AG09309 (cell line): Measurements from ENCODE around the gene ACAD11.
"Not testable (repeated sequence)": the region's sequence is repeated elsewhere in the genome, so short reads cannot be mapped to it uniquely, and the experiment has no call there.

Experiments used
- DNase-seq: peaks from one replicate; pipeline ENCODE4 v3.0.0-alpha.2; 2010; ENCODE audit warnings: low read depth
- H3K4me3 ChIP-seq: 2 replicates; pipeline ENCODE4 v1.5.1; 2011; ENCODE audit warnings: mild to moderate bottlenecking, low read depth, low read length, moderate library complexity; ENCODE audit not compliant: control insufficient read depth
- TF ChIP-seq, protein P1 (sequence below): IDR thresholded peaks from 2 replicates; pipeline ENCODE4 v1.5.1; 2011; ENCODE audit warnings: mild to moderate bottlenecking, low read depth, low read length, inconsistent platforms; ENCODE audit not compliant: insufficient read depth, control insufficient read depth; ENCODE audit errors: missing control alignments

Gene ACAD11

DNA sequence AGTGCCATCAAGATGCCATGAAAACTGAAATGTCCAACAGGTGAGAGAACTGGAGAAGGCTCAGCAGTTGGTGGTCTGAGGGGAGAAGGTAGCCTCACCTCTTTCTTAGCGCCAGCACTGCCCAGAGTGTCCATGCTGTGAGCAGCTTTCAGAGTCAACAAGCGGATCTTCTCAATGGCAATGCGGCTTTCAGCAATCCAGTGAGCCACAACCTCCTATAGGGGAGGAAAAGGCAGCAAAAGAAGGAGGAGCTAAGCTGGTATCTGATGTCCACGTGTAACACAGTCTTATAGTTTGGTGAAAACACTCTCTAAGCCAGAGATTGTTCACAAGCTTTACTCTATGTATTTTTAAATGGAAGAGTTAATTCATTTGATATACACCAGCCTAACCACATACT is 98.6 kb downstream of the ACAD11 start:
- TF ChIP-seq, protein P1, sequence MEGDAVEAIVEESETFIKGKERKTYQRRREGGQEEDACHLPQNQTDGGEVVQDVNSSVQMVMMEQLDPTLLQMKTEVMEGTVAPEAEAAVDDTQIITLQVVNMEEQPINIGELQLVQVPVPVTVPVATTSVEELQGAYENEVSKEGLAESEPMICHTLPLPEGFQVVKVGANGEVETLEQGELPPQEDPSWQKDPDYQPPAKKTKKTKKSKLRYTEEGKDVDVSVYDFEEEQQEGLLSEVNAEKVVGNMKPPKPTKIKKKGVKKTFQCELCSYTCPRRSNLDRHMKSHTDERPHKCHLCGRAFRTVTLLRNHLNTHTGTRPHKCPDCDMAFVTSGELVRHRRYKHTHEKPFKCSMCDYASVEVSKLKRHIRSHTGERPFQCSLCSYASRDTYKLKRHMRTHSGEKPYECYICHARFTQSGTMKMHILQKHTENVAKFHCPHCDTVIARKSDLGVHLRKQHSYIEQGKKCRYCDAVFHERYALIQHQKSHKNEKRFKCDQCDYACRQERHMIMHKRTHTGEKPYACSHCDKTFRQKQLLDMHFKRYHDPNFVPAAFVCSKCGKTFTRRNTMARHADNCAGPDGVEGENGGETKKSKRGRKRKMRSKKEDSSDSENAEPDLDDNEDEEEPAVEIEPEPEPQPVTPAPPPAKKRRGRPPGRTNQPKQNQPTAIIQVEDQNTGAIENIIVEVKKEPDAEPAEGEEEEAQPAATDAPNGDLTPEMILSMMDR, result no peak
- DNase-seq, result no peak
- H3K4me3 ChIP-seq, result no peak overlapping the region

DNA sequence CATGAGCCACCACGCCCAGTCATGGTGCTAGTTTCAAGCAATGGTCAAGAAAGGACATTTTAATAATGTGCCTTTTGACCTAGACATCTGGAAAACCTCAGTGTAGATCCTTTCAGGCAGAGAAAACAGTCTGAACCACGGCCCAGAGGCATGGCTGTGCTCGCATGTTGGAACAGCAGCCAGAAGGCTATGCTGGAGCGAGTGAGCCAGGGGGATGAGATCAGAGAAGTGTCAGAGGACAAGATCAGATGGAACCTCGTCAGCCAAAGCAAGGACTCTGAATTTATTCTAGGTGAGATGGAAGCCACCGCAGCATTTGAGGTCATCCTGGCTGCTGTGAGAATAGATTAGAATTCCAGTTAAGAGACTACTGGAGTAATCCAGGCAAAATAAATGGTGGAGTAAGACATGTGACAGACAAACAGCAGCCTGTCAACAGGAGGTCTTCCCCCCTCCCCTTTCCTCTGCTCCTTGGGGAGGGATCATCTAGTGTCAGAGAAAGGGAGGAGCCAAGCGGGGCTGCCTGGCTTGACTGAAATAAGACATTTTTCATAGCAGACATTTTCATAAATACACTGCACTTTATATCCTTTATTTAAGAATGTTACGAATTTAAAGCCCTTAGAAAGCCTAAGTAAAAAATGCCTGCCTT is 103.0 kb downstream of the ACAD11 start:
- DNase-seq, result no peak
- TF ChIP-seq, protein P1, result no peak
- H3K4me3 ChIP-seq, result no peak overlapping the region

DNA sequence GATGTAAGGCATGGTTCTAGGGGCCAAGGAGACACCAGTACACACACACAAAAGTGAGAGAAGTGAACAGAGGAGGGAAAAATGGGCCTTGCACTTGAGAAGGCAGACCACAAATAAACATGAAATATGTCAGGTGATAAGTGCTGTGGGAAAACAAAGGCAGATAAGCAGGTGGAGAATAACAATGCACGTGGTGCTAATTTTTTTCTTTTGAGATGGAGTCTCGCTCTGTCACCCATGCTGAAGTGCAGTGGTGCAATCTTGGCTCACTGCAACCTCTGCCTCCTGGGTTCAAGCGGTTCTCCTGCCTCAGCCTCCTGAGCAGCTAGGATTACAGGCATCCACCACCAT is 103.6 kb downstream of the ACAD11 start:
- DNase-seq, H3K4me3 ChIP-seq: not testable (repeated sequence)

DNA sequence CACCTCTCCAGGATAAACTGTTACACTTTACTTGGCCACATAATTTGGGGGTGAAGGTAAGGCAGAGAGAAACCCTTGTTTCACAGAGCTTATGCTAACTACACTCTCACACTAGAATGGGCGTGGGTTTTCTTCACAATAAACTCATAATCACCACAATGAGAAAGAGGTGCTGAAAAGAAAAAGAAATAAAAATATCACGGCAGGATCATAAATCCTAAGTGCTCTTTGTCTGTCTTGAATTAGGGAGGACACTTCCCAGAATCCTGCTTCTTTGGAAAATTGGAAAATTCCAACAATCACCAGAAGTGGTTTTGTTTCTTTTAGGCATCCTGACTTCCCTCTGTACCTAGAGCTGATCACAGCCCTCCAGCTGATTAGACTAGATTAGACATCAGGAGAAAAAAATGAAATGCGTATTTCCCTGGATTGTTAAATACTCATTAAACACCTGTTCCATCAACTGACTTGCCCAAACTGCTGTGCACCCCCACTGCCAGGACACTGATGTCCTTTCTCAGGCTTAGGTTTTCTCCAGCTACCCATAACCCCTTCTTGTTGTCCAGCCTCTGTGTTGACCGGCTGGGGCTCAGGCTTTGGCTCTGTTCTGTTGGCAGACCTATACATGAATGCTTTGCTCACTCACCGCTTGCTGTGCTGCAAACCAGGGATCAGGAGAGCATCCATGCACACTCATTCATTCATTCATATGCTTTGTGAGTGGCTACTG is 104.1 kb downstream of the ACAD11 start:
- TF ChIP-seq, protein P1, result no peak
- no peak overlapping the region for H3K4me3 ChIP-seq
- DNase-seq, result no peak

DNA sequence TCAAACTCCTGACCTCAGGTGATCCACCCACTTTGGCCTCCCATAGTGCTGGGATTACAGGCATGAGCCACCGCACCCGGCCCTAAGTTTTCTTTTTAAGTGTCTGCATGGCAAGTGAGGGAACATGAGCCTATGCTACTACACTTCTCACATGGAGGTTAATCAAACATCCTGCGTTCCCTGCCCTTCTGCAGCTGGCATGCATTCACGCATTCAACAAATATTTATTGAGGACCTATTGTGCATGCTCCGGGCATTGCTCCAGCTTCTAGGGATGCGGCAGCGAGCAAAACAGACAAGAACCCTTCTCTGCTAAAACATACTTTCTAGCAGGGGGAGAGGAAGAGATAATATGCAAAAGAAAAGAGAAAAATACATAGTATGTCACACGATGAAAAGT is 105.2 kb downstream of the ACAD11 start:
- H3K4me3 ChIP-seq, result no peak overlapping the region
- DNase-seq, result no peak
- TF ChIP-seq, protein P1, result no peak

DNA sequence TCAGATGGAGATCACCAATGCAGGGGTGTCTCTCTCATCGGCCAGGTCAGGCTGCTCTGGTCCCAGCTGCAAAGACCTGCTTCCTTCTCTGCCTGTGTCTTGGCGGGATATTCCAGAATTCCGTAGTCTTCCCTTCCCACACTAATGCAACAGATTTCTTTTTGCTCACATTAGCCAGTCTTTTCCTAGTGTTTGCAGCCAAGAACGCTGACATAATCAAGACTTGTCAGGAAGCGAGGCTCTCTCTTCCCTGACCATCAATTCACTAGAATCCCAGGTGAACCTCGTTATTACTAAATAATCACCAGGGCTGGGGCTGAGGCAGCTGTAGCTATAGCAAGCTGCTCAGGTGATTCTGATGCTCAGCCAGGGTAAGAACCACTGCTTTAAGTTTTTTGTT is 105.8 kb downstream of the ACAD11 start:
- DNase-seq, result no peak
- no peak overlapping the region for H3K4me3 ChIP-seq
- TF ChIP-seq, protein P1, result no peak

DNA sequence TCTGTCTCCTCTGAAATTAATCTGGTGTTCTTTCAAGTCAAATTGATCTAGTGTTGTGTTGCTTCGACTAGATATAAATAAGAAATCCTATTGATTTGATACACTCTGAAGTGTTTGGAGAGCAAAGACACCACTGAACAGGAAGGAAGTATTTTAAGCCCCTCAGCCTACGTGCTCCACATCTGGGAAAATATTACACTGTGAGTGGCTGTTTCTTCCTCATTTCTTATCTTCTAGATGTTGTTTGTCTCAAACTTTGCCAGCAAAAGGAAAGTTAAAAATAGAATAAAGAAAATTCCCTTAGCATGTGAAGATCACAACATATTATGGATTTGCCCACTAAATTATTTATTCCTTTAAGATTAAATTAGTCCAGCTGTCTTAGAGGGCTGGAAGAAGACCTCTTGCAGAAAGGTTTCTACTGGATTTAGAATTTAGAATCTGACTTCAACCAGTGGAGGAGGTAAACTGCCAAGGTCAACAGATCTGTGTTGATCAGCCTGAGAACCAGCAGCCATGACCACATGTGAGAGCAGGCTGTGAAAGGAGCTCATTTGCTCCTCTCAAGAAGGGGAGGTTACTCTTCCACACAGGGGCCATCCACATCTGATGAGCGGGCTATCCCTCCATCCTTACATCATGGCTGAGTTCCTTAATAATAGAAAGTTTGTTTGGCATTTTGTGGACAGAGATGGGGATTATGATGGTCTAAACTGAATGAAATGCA is 108.9 kb downstream of the ACAD11 start:
- DNase-seq, result no peak
- TF ChIP-seq, protein P1, result no peak

More for the DNA sequence above, 108.9 kb downstream of the ACAD11 start:
- no peak overlapping the region for H3K4me3 ChIP-seq
